HS-27A (cell line): ENCODE data around the gene IQCE.

Experiments used
- DNase-seq: peaks from one replicate; pipeline ENCODE4 v3.0.0-alpha.2; 2012; ENCODE audit warnings: low read depth, missing footprints

The IQCE gene

DNA sequence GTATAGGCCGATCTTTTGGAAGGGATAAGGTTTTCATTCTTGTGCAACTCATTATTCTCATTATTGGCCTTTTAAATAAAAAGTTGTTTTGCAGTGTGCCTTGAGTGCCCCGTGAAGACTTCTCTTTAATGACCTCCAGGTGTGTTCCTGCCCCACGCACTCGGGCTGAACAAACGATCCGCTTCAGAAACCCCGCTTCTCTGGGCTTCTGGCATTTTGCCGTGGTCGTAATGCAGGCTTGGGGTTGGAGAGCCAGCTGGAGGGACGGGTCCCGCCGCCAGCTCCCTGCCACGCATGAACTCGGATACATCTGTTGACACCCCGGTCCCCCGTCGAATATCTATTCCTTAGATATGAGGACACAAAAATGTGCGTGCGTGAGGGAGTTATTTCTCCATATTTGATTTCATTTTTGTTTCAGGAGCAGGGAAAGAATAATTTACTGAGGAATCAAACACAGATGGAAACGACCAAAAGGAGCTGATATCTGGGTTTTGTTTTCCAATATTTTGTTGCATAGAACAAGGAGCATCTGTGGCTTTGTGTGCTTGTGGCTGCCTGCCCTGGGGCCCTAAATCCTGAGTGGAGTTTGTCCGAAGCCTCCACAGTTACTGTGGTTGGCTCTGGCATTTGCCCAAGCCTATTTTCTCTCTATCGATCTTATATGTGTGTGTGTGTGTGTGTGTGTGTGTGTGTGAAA lies 56.0 kb downstream of the IQCE start:
- no peak for DNase-seq

DNA sequence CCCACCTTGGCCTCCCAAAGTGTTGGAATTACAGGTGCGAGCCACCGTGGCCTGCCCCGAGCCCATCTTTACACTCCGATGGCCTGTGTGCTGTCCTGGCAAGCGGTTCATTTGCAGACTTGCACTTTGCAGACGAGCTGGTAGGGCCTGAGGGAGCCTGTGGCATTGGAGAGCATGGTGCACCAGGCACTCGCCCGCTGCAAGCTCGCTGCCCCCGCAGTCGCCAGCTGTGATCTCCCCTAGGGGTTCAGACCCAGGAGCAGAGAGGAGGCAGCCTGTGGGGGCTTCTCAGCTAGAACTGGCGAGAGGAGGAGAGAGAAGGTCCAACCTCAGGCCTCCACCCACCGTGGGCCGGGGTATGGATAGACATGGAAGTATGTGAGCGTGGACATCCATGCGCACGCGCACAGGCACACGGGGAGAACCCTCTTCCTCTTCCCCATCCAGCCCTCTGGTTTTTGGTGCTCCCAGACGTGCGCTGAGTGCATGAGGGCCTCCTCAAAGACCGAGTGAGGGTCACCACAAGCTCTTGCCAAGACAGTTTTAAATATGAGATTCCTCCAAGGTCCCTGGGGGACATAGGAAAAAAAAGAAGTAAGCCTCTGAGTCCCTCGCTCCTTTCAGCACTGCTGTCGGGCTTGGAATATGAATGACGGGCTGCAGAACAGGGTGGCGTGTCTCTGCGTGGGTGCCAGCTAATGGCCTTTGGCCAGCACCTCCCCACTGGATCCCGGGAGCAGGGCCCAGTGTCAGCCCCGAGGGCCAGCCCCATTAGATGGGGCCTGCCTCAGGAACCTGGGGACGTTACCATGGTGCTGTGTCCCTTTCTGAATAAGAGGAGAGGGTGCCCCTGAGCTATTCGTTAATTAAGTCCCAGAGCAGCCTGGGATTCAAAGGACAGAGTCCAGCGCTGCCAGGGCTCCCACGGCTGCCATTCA lies 57.9 kb downstream of the IQCE start:
- DNase-seq: no peak

DNA sequence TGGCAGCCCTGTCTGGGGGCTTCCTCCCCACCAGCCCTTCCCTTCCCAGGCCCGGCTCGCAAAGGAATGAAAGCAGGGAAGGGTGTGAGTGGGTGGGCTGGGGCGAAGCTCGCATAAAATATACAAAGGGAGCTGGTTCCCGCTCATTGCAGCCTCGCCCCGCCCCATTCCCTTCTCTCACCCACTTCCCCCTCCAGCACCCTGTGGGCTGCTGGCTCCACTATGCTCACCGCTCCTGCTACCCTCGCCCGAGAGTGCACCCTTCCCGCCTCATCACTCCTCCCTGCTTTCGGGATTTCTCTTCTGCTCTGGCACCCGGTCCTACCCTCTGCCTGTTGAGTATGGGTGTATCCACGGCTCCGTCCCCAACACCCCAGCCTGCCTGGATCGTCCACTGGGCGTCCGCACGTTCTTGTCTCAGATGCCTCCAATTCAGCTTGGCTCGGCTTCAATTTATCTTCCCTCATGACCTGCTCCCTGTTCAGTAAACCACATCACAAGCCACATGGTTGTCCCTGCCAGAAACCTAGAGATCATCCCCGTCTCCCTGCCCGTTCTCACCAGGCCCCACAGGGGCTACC lies 58.6 kb downstream of the IQCE start:
- DNase-seq: no peak

DNA sequence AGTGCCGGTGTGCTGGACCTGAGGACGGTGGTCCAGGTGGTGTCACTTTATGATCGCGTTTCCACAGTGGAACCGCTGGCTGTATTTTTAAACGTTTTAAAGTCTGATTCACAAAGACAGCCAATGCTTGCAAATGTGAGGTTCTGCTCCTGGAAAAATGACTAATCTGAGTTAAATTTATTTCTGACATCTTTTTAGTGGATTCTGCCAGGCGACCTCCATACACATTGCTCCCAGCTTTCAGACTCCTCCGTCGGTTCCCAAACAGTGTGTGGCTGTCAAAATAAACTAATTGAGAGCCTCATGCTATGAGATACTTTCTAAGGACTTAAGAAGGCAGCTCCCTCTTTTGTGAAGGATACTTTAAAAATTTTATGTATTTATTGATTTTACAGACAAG lies 60.3 kb downstream of the IQCE start:
- DNase-seq: no peak

DNA sequence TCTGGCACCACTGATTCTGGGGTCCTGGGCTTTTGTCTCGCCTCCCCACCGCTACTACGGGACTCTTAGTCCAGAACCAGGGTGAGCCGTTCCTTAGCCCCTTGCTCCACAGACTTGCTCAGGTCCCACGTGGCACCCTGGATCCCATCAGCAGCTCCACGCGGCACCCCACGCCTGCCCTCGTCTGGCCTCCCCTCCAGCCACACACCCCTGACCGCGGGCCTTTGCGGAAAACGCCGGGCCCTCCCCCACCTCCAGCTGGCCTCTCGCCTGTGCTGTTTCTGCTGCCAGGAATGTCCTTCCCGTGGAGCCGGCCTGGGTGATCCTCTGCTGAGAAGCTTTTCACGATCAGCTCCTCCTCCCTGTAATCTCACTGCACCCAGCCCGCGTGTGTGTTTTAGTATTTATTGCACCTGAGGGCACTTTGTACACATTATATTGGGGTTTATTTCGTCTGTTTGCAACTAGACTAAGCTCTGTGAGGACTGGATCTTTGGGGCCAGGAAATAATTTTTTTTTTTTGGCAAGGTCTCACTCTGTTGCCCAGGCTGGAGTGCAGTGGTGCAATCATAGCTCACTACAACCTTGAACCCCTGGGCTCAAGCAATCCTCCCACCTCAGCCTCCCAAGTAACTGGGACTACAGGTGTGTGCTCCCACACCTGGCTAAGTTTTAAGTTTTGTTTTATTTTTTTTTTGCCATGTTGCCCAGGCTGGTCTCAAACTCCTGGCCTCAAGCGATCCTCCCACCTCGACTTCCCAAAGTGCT lies 62.5 kb downstream of the IQCE start:
- DNase-seq: no peak

DNA sequence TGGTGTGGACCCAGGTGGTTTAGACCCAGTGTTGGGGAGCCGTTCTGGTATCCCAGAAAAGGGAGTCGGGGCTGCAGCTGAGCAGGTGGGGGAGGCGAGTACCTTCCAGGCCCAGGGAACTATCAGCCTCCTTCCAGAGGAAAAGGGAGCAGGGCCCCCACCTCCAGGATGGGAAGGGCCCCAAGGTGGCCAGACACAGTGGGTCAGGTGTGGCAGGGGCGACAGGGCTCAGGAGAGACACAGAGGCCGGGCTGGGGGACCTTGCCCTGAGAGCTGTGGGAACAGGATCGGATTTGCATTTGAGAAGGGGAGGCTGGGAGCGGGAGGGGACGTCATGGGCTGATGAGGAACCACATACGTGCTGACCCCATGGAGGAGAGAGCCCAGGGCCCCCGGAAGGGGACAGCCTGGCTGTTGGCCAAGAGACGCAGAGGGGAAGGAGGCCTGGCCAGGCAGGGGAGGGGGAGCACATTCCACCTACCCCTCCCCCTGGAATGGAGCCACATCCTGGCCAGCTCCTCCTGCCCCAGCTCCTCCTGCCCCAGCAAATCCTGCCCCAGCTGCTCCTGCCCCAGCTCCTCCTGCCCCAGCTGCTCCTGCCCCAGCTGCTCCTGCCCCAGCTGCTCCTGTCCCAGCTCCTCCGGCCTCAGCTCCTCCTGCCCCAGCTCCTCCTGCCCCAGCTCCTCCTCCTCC lies 63.3 kb downstream of the IQCE start:
- no peak for DNase-seq

DNA sequence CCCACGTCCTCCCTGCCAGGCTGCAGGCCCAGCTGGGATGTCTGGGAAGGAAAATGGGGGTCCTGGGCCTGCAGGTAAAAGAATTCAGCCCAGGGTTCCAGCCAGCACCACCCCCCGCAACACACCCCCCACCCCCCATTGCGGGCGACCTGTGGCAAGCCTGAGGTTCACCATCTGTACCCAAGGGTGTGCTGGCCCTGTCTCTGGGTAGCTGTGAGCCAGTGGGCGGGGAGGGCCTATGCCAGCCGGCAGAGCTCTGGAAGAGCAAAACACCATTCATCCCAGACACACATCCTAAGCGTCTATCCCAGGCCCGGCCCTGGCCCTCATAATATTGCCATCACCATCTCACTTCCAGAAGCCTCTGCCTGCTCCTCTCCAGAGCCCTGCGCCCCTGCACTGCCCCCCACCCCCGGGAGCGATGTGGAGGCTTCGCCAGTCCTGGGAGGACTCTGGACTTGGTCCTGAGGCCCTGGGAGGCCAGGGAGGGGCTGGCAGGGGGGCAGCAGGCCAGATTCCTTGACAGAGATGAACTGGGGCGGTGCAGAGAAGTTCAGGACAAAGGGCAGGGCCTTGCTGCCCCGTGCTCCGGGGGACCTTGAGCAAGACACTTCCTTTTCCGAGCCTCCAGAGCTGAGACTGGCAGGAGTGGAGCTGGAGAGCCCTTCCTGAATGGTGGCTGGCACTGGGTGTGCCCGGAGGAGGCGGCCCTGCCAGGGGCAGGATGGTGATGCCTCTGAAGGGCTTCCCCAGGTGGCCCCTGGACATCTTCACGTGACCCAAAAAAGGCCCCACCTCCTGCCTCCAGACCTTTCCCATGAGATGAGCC lies 64.3 kb downstream of the IQCE start:
- DNase-seq: no peak

DNA sequence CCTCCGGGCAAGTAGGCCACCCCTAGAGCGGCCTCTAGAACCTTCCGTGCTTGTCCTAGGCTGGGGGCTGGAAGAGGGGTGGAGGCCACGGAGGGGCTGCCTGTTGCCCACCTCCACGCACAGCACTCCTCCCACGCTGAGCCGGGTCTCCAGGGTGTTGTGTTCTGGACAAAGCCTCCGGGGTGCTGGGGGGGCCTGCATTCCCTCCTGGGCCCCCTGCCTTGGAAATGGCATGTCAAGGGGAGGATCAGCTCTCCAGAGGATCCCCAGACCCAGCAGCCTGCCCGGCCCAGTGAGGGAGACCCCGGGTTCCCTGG lies 64.9 kb downstream of the IQCE start:
- no peak for DNase-seq

DNA sequence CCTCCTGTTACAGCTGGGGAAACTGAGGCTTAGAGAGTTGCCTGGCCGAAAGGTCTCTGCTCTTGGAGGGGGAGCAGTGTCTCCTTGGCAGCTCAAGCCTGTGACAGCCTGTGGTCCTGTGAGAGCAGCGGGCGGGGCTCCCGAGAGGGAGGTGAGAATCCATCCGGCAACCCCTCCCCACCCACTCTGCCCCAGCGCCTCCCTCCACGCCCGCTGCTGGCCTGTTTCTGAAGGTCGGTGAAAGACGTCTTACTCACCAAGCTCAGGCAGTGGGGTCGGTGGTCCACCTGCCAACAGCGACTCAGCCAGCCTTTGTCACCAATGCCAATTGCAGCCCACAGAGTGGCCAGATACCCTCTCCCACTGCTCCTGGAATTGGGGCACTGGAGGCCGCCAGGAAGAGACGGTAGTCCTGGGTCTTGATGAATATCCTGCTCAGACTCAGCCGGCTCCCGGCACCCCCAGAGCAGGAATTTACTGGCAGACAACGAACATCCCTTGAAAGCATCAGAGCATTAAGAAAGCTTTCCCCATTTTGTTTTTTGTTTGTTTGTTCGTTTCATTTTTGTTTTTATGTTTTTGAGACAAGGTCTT lies 65.6 kb downstream of the IQCE start:
- no peak for DNase-seq

DNA sequence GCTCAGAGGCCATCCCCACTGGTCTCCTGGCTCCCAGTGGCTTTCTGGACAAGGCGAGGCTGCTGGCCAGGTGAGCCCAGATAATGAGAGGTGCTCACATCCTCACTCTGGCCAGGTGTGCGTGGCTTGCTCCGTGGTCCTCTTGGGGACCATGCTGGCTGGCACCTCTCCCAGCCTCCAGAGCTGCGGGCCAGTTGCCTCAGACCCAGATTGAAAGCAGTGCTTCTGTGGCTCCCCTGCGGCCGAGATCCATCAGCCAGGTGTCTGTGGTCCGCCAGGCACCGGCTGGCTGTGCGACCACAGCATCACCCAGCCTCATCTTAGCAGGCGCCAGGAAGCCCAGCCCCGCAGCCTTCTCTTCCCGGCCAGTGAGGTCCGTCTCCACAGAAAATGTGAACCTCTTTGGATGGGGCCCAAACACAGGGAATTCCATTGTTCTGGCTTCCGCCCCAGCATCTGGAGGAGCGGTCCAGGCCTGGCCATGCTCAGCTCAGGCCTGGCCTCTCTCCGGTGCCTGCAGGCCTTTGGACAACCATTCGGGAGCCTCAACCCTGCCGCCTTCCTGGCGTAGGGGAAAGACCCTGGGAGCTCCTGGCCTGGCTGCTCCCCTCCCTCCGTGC lies 67.8 kb downstream of the IQCE start:
- DNase-seq: no peak

DNA sequence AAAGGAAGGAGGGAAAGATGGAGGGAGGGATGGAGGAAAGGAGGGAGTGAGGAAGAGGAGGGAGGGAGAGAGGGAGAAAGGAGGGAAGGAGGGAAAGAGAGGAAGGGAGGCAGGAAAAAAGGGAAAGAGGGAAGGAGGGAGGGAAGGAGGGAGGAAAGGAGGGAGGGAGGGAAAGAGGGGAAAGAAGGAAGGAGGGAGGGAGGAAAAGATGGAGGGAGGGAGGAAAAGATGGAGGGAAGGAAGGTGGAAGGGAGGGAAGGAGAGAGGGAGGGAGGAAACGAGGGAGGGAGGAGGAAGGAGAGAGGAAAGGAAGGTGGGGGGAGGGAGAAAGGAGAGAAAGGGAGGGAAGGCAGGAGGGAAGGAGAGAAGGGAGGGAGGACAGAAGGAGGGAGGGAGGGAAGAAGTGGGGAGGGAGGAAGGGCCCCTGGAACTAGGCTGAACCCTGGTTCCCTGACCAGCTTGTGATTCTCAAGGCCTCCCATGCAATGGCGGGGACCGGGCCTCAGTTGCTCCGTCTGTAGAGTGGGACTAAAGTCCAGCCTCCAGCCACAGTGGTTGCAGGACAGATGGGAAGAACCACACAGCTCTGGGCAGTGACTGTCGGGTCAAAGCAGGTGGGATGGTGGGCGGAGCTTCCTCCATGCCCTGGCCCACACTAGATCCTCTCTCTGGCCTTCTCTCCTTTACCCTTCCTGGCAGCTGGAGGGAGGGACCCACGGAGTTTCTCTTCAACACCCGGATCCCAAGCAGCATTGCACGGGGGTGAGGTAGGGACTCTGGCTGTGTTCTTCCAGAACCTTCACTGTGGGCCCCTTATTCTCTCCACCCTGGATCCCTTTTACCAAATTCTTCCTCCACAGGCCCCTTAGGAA lies 68.7 kb downstream of the IQCE start:
- no peak for DNase-seq

DNA sequence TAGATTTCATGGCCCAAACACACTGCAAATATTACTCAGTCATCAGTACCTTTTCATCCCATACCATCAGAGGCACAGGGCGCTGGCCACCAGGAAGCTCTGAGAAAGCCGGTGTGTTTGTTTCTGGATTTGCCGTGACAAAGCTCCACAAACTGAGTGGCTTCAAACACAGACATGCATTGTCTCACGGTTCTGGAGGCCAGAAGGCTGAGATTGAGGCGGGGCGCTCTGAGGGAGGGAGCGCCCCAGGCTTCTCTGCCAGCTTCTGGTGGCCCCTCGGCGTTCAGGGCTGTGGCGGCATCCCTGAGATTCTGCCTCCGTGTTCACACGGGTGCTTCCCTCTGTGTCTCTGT lies 69.3 kb downstream of the IQCE start:
- DNase-seq: no peak

DNA sequence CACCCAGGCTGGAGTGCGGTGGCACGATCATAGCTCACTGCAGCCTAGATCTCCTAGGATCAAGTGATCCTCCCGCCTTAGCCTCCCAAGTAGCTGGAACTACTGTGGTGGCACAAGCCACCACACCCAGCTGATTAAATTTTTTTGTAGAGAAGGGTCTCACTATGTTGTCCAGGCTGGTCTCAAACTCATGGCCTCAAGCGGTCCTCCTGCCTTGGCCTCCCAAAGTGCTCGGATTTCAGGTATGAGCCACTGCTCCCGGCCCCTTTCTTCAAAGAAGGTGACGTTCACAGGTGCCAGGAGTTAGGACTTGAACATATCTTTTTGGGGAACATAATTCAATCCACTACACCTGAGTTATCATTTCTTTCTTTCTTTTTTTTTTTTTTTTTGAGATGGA lies 70.1 kb downstream of the IQCE start:
- no peak for DNase-seq

DNA sequence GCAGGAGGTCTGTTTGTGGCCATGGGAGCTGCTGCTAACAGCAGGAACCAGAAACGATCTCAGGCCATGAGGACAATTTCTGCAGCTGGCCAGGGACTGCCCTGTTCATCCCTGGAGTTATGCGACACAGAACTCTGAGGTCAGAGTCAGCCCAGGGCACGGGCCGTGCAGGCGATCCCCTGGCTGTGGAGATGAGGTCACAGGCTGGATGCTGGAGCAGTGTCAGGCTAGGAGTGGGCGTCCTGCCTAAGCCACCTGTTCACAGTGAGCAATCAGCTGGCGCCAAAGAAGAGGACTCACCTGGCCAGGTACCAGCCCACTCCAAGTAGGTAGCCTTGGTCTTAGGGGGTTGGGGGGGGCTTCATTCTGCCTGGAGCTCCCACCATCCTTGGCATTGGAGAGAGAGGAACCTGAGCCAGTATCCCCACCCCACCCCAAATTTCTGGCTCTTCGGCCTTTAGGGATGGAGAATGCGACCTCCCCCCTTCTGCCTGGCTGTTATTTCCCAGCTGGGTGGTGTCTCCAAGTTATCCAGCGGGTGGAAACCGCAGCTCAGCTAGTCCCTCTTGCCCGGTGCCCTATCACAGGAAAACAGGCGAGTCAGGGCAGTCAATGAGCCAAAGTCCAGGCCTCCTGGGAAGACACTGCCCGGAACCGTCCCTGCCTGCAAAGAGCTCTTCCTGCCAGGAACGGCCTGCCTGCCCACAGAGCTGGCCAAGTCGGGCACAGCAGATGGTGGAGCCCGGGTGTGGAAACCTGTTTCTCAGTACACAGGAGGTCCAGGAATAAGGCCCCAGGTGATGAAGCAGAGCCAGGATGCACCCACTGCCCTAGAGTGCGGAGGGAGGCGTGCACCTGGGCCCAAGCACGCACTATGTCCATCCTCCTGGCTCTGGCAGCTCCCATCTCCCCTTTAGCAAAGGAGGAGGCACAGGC lies 71.2 kb downstream of the IQCE start:
- DNase-seq: no peak

DNA sequence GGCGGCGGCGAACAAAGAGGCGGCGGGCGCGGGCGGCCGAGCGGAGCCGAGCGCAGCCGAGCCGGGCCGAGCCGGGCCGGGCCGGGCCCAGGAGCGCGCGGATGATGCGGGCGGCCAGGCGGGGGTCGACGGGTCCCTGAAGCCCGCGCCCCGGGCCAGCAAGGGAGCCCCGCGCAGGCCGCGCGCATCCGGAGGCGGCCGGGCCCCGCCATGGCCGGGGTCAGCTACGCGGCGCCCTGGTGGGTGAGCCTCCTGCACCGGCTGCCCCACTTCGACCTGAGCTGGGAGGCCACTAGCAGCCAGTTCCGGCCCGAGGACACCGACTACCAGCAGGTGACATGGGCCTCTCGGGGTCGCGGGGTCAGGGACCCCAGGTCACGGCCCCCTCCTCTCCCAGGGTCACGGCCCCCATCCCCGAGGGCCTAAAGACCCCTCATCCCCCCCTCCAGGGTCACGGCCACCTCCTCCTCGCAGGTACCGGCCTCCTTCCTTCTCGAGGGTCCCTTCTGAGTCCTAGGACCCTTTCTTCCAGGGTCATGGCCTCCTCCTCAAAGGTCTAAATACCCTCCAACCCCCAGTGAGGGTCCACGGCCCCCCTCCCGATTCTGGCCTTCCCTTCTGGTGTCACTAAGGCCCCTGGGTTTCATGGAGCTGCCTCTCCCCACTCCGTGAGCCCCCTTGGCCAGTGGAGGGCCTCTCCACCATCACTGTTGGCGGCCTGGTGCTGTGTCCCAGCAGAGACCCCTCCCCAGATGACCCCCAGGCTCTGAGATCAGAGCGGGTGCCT lies 73.4 kb downstream of the IQCE start, which contains the start of gene TTYH3:
Gene TTYH3 (plus strand): TSS at position 41 of the 787 bp plus-strand sequence. CDS start 170 bp downstream, at position 211.
- DNase-seq: no peak

DNA sequence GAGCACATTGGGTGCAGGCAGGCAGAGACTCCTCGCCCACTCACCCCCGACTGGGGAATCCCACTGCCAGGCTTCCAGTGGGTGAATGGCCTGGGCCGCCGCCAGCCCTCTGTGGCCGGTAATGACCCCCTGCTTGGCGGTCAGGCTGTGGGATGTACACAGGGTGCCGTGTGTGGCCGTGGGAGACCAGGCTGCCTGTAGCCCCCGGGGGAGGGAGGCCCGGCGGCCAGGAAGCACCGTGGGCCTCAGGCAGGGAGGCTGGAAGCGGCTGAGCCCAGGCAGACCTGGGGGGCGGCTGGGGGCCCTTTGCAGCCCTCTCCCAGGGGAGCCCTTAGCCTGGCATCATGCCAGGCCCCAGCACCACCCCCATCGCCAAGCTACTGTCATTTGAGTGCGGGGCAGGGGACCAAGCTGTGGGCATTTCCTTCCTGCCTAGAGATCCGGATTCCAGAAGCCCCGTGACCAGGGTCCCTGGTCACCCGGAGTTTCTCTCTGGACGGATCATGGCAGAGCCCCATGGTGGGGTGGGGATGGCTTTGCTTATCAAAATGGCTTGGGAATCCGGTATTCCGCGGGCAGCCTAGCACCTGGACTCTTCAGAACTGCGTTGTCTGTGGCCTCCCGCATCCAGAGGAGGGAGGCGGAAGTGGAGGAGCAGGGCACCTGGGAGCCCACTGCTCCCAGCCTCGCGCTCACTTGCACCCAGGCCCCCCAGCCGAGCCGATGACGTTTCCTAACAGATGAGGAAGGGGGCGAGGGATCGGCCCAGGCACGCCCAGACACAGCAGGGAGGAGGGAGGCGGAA lies 74.2 kb downstream of the IQCE start:
- no peak for DNase-seq
